ENCODE results near the gene CELSR2.

Gene CELSR2

GRCh38 chr1:109248797-109249629 lies at the start of gene CELSR2:
Gene CELSR2, plus strand, starts transcription at chr1:109249539. Its CDS starts 541 bp downstream, at chr1:109250080.
- no peak for TF ChIP-seq CTCF (IDR thresholded peaks at IDR 0.05)
- no peak for TF ChIP-seq ZFX (IDR thresholded peaks at IDR 0.05; ENCODE audit: borderline replicate concordance)
- H3K27ac ChIP-seq = no peak within 1 kb of the TSS

- H3K27ac ChIP-seq = no peak overlapping the region
- TF ChIP-seq ZFX (IDR thresholded peaks at IDR 0.05; ENCODE audit: borderline replicate concordance) (no peak), CTCF (IDR thresholded peaks at IDR 0.05) (no peak)
Measured at GRCh38 chr1:109199710-109200109, 49.6 kb upstream of the CELSR2 start.

GRCh38 chr1:109201123-109201703 lies 48.1 kb upstream of the CELSR2 start:
- no peak for TF ChIP-seq ZFX (IDR thresholded peaks at IDR 0.05; ENCODE audit: borderline replicate concordance)
- peak; percentile 71 for TF ChIP-seq CTCF (IDR thresholded peaks at IDR 0.05)
- H3K27ac ChIP-seq = no peak overlapping the region

GRCh38 chr1:109204484-109204883 lies 44.9 kb upstream of the CELSR2 start:
- TF ChIP-seq CTCF (IDR thresholded peaks at IDR 0.05) (no peak), ZFX (IDR thresholded peaks at IDR 0.05; ENCODE audit: borderline replicate concordance) (no peak)
- H3K27ac ChIP-seq = no peak overlapping the region

- H3K27ac ChIP-seq = no peak overlapping the region
- TF ChIP-seq ZFX (IDR thresholded peaks at IDR 0.05; ENCODE audit: borderline replicate concordance) = no peak
- TF ChIP-seq CTCF (IDR thresholded peaks at IDR 0.05) = no peak
Measured at GRCh38 chr1:109206339-109206738, 43.0 kb upstream of the CELSR2 start.

GRCh38 chr1:109207467-109208103 lies 41.8 kb upstream of the CELSR2 start:
- H3K27ac ChIP-seq = no peak overlapping the region
- no peak for TF ChIP-seq ZFX (IDR thresholded peaks at IDR 0.05; ENCODE audit: borderline replicate concordance)

- no peak for TF ChIP-seq ZFX (IDR thresholded peaks at IDR 0.05; ENCODE audit: borderline replicate concordance)
- no peak for TF ChIP-seq CTCF (IDR thresholded peaks at IDR 0.05)
- H3K27ac ChIP-seq = no peak overlapping the region
Measured at GRCh38 chr1:109208394-109208793, 40.9 kb upstream of the CELSR2 start.
